Melanocyte of skin (primary cell): ENCODE data around the gene VAMP8. TPM values are rescaled to one million over a fixed set of nuclear protein-coding genes. Genes with fewer than 3 reads are reported as not detected.

Experiments
- small RNA-seq, 2 donors: library from RNA; depleted of rRNA; stranded (forward); fragments of <200 nt; gene quantifications; one replicate each; pipeline ENCODE3, GENCODE V24; 2012
- total RNA-seq, 2 donors: library from RNA; depleted of rRNA; stranded (reverse); fragments of >200 nt; gene quantifications; 2 replicates each; pipeline ENCODE4 v1.2.3, GENCODE V29; 2012

Gene VAMP8
- 10 to 100 TPM; 12.0 to 27.6 TPM for total RNA-seq

GRCh38 chr2:85577386-85578242, at the start of gene VAMP8:
VAMP8 (plus strand) TSS chr2:85577586; CDS start chr2:85577647, 61 bp downstream.

GRCh38 chr2:85538507-85539360, 38.7 kb upstream of the VAMP8 start, which contains the start of gene MAT2A:
MAT2A (plus strand) TSS chr2:85539168; CDS start chr2:85539288, 120 bp downstream.

GRCh38 chr2:85561280-85562212, 15.8 kb upstream of the VAMP8 start, which contains the start of gene GGCX:
GGCX (minus strand) TSS chr2:85561493; CDS start chr2:85561428, 65 bp downstream.

GRCh38 chr2:85584354-85584856, 7.0 kb downstream of the VAMP8 start, which contains the start of gene VAMP5:
VAMP5 (plus strand) TSS chr2:85584431; CDS start chr2:85584491, 60 bp downstream.

GRCh38 chr2:85595301-85596025, 18.1 kb downstream of the VAMP8 start, which contains the start of gene RNF181:
RNF181 (plus strand) TSS chr2:85595745; CDS start chr2:85595764, 19 bp downstream.

GRCh38 chr2:85602476-85603234, 25.3 kb downstream of the VAMP8 start, which contains the start of gene TMEM150A:
TMEM150A (minus strand) TSS chr2:85602698; CDS start chr2:85601948, 750 bp downstream.

GRCh38 chr2:85611705-85612587, 34.6 kb downstream of the VAMP8 start, which contains the start of gene C2orf68:
C2orf68 (minus strand) TSS chr2:85612066; CDS start chr2:85611984, 82 bp downstream.

Small RNA genes within 50 kb of the gene (small RNA-seq; reads per million reads assigned to genes)
- gene RN7SL126P: 0 reads per million in 2 donors

Other genes with a start within 250 kb of the VAMP8 start
- 10 to 100 TPM; 69.5 to 84.6 TPM for gene TGOLN2, start 249.6 kb upstream of the VAMP8 start, total RNA-seq
- gene RETSAT, start 223.1 kb upstream of the VAMP8 start, total RNA-seq: 100 to 1,000 TPM; 126 to 130 TPM
- gene ELMOD3, start 222.8 kb upstream of the VAMP8 start, total RNA-seq: 10 to 100 TPM; 21.3 to 22.0 TPM
- gene CAPG, start 167.2 kb upstream of the VAMP8 start, total RNA-seq: 10 to 100 TPM; 16.2 to 37.0 TPM
- gene SH2D6, start 158.9 kb upstream of the VAMP8 start, total RNA-seq: 1 to 10 TPM in 1 of 2 donors, under 1 TPM in 1; 0.33 to 1.4 TPM
- gene MAT2A, start 38.4 kb upstream of the VAMP8 start, total RNA-seq: 100 to 1,000 TPM in 1 of 2 donors, 10 to 100 TPM in 1; 74.7 to 258 TPM
- 10 to 100 TPM; 29.9 to 47.0 TPM for gene GGCX, start 16.1 kb upstream of the VAMP8 start, total RNA-seq
- gene VAMP5, start 6.8 kb downstream of the VAMP8 start, total RNA-seq: 10 to 100 TPM; 10.7 to 11.0 TPM
- gene RNF181, start 18.2 kb downstream of the VAMP8 start, total RNA-seq: 100 to 1,000 TPM; 151 to 162 TPM
- 1 to 10 TPM; 8.0 to 8.9 TPM for gene TMEM150A, start 25.1 kb downstream of the VAMP8 start, total RNA-seq
- gene C2orf68, start 34.5 kb downstream of the VAMP8 start, total RNA-seq: 10 to 100 TPM; 13.3 to 16.9 TPM
- gene USP39, start 38.6 kb downstream of the VAMP8 start, total RNA-seq: 10 to 100 TPM; 41.0 to 60.9 TPM
- gene SFTPB, start 90.6 kb downstream of the VAMP8 start, total RNA-seq: not detected
- gene GNLY, start 116.8 kb downstream of the VAMP8 start, total RNA-seq: not detected
- gene ATOH8, start 176.4 kb downstream of the VAMP8 start, total RNA-seq: 1 to 10 TPM; 2.4 to 9.0 TPM